Hepatocyte (in vitro differentiated cells): ENCODE measurements around the gene MTARC1.

Experiments
- CTCF ChIP-seq: fragments of 200-600 bp; sonication (generic); IDR thresholded peaks from 2 replicates; pipeline ENCODE4 v1.5.1; 2016; ENCODE audit warnings: antibody characterized with exemption, mild to moderate bottlenecking; ENCODE audit not compliant: poor library complexity
- EZH2 ChIP-seq: fragments of 200-600 bp; sonication (generic); IDR thresholded peaks from 2 replicates; pipeline ENCODE4 v1.6.1; 2016; ENCODE audit warnings: antibody characterized with exemption, mild to moderate bottlenecking, borderline replicate concordance

- TF ChIP-seq EZH2, result no peak
- no peak for TF ChIP-seq CTCF
These were observed 13.9 kb upstream of the MTARC1 start for GRCh38 chr1:220772846-220773245.
